ENCODE results near the gene SMIM1.
"Not testable (repeated sequence)": the region's sequence is repeated elsewhere in the genome, so short reads cannot be mapped to it uniquely, and the experiment has no call there.

Gene SMIM1, protein sequence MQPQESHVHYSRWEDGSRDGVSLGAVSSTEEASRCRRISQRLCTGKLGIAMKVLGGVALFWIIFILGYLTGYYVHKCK

GRCh38 chr1:3772715-3773571 lies at the start of gene SMIM1:
Gene SMIM1, plus strand, starts transcription at chr1:3772749. Its CDS starts 2,625 bp downstream, at chr1:3775374.
- DNase-seq (ENCODE audit: low read depth), result no peak

GRCh38 chr1:3722846-3723245 lies 49.7 kb upstream of the SMIM1 start:
- no peak for DNase-seq (ENCODE audit: low read depth)

DNA sequence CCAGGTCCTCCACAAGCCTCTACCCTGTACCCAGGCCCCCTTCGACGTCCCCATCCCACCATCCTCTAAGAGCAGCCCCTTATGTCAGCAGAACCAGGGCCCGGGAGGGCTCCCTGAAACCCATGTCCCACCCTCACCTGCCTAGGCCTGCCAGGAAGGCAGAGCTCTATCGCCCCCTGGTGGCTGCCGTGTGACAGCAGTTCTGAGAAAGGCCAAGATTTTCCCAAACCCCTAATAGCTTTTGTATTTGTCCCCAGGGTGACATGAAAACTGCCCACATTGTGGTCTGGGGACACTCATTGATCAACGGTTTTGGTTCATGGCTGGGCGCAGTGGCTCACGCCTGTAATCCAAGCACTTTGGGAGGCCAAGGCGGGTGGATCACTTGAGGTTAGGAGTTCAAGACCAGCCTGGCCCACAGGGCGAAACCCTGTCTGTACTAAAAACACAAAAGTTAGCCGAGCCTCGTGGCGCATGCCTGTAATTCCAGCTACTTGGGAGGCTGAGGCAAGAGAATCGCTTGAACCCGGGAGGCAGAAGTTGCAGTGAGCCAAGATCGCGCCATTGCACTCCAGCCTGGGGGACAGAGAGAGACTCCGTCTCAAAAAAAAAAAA lies 48.0 kb upstream of the SMIM1 start:
- DNase-seq (ENCODE audit: low read depth), result not testable (repeated sequence)

GRCh38 chr1:3725366-3725765 lies 47.2 kb upstream of the SMIM1 start:
- no peak for DNase-seq (ENCODE audit: low read depth)

- DNase-seq (ENCODE audit: low read depth), result no peak
Measured at GRCh38 chr1:3727042-3727824, 45.3 kb upstream of the SMIM1 start.

- DNase-seq (ENCODE audit: low read depth), result no peak
Measured at GRCh38 chr1:3727825-3728776, 44.4 kb upstream of the SMIM1 start.

- no peak for DNase-seq (ENCODE audit: low read depth)
Measured at GRCh38 chr1:3729594-3730542, 42.7 kb upstream of the SMIM1 start.

DNA sequence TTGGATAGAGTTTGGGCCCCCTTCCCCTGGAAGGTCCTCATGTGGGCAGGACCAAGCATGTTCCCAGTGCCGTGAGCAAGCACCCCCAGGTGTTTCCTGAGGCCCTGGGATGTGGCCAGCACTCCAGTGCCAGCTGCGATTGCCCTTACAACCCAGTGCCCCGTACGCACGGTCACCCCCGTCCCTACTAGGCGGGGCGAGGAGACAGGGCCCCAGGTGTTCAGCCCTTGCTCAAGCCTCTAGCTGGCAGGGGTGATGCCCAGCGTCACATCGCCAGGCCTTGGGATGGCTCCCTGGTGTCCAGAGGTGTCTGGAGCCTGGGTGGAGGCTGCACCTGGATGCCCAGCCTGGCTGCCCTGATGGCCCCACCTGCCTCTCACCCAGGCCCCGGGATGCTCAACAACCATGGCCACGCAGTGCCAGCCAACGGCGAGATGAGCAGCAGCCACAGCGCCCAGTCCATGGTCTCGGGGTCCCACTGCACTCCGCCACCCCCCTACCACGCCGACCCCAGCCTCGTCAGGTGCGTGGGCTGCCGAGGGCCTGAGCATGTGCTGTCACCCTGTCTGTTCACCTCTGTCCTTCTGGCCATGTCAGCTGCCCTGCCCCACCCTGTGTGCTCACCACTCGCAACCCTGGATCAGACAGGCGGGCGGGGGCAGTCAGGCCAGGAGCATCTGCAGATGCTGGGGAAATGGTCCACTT lies 41.9 kb upstream of the SMIM1 start:
- no peak for DNase-seq (ENCODE audit: low read depth)

DNA sequence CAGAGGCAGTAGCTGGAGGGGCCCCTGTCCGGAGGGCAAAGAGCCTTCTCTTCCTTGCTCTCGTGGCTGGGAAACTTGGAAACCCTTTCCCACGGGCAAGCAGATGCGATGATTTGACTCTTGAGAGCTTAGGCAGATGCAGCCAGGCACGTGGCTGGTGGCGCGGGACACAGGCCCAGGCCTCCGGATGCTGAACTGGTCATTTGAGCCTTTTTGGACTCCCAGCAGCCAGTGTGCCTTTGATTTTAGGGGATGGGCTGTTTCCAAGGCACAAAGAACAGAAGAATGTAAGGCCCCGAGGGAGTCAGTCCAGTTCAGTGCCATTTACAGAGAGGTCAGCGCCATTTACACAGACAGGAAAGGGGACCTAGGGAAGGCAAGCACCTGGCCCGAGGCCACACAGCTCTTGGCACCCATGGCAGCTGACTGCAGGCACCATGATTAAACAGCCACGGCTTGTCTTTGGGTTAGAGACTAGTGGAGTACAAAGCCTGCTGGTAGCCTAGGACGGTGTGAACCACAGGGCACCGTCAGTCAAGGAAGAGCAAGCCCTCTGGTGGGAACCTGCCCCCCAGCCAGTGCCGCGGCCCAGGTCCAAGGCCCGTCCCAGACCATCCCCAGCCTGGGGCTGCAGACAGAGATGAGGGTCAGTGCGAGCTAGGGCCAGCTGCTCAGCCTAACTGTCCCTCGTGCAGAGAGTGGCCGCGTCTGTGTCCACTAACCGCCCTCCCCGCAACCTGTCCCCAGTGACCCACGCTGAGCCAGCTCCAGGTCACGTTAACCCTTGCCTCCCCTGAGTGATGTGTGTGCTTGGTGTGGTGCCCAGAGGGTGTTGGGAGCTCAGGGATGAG lies 40.7 kb upstream of the SMIM1 start:
- DNase-seq (ENCODE audit: low read depth), result no peak

DNA sequence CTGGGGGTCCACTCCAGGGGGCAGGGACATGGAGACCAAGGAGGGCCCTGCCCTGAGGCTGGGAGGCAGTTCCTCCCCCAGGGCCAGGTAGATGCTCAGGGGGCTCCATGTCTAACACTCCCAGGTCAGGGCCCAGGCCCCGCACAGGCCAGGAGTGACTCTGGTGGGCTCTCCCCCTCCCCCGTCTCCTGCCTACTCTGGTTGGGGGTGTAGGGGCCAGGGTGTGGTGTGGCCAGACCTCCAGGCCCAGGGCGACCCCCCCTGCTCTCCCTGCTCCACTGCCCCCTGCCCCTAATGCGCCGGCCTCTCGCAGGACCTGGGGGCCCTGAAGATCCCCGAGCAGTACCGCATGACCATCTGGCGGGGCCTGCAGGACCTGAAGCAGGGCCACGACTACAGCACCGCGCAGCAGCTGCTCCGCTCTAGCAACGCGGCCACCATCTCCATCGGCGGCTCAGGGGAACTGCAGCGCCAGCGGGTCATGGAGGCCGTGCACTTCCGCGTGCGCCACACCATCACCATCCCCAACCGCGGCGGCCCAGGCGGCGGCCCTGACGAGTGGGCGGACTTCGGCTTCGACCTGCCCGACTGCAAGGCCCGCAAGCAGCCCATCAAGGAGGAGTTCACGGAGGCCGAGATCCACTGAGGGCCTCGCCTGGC lies 40.0 kb upstream of the SMIM1 start:
- DNase-seq (ENCODE audit: low read depth), result no peak

DNA sequence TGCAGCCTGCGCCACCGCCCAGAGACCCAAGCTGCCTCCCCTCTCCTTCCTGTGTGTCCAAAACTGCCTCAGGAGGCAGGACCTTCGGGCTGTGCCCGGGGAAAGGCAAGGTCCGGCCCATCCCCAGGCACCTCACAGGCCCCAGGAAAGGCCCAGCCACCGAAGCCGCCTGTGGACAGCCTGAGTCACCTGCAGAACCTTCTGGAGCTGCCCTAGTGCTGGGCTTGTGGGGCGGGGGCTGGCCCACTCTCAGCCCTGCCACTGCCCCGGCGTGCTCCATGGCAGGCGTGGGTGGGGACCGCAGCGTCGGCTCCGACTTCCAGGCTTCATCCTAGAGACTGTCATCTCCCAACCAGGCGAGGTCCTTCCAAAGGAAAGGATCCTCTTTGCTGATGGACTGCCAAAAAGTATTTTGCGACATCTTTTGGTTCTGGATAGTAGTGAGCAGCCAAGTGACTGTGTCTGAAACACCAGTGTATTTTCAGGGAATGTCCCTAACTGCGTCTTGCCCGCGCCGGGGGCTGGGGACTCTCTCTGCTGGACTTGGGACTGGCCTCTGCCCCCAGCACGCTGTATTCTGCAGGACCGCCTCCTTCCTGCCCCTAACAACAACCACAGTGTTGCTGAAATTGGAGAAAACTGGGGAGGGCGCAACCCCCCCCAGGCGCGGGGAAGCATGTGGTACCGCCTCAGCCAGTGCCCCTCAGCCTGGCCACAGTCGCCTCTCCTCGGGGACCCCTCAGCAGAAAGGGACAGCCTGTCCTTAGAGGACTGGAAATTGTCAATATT lies 39.3 kb upstream of the SMIM1 start:
- DNase-seq (ENCODE audit: low read depth), result no peak

DNA sequence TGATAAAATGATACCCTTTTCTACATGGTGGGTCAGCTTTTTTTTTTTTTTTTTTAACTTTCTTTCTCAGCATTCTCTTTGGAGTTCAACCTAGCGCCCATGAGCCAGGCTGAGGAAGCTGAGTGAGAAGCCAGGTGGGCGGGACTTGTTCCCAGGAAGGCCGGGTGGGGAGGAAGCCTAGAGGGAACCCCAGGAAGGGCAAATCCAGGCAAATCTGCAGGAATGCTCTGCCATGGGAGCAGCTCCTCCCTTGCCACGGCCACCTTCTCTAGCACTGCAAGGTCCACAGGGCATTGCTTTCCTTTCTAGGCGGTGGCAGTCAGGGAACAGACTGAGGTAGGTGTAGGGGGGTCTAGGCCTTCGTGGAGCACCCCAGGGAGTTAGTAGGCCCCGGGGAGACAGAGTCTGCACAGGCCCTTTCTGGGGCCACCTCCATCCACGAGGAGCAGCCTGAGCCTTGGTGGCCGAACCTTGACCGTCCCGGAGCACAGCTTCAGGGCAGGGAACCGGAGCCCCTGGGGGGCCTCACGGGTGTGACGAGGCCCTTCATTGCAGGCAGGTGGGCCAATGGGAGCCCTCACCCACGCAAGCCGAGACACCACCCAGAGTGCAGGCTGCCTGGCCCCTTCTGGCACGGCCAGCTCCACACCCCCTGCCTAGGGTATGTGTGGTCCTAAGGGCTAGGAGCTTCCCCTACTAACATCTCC lies 38.5 kb upstream of the SMIM1 start:
- no peak for DNase-seq (ENCODE audit: low read depth)

- no peak for DNase-seq (ENCODE audit: low read depth)
Measured at GRCh38 chr1:3734602-3735001, 37.9 kb upstream of the SMIM1 start.

DNA sequence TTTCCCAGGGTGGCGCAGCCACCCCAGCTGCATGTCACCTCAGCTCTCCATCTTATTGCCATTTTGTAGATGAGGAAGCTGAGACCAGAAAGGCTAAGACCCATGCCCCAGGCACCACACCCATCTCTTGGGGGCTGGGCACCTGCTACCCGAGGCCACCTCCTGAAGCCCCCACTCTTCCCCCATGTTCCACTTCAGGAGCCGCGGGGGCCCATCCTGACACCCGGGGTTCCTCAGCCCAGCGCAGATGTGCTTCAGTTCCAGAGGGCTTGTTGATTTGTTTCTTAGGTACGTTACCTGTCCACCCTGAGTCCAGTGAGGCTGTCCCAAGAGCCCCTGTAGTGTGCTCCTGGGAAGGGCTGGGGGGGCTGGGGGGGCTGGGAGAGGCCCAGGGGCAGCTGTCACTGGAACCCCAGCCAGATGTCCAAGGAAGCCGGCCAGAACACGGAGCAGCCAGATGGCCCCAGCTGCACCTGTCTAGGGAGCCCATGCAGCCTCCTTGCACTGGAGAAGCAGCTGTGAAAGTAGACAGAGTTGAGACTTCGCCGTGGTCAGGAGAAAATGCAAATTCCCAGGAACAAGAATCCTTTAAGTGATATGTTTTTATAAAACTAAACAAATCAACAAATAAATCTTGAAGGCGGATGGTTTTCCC lies 37.4 kb upstream of the SMIM1 start:
- DNase-seq (ENCODE audit: low read depth), result no peak

GRCh38 chr1:3735688-3736087 lies 36.9 kb upstream of the SMIM1 start:
- no peak for DNase-seq (ENCODE audit: low read depth)

- DNase-seq (ENCODE audit: low read depth), result no peak
Measured at GRCh38 chr1:3736131-3736561, 36.4 kb upstream of the SMIM1 start.

Data from non-pigmented ciliary epithelial cell (primary cell).